ENCODE results near the gene SLCO4A1. TPM values are rescaled to one million over a fixed set of nuclear protein-coding genes. Genes with fewer than 3 reads are reported as not detected.

SLCO4A1 gene
- total and polyA plus RNA-seq, 9 of the 15 experiments (the other 6 are each of a cell fraction or from before 2014, with no cell fraction given) = 1.6 to 21.9 (median 12.8) TPM

GRCh38 chr20:62717933-62718332 is 75.6 kb downstream of the SLCO4A1 start (continued):
- no peak for TF ChIP-seq FOXP4 (CRISPR knock-in tag; IDR thresholded peaks at IDR 0.05; ENCODE audit: borderline replicate concordance)
- no peak for TF ChIP-seq ZNF324 (CRISPR knock-in tag; IDR thresholded peaks at IDR 0.05)
- TF ChIP-seq POLR2H (tag; IDR thresholded peaks at IDR 0.05; ENCODE audit: low read depth) = no peak
- no peak for TF ChIP-seq HES1 (IDR thresholded peaks at IDR 0.05; ENCODE audit: low read depth)
- no peak for TF ChIP-seq ZNF175 (CRISPR knock-in tag; IDR thresholded peaks at IDR 0.05; ENCODE audit: low read depth)
- TF ChIP-seq ZNF140 (CRISPR knock-in tag; IDR thresholded peaks at IDR 0.05) = no peak
- TF ChIP-seq TAF9B (IDR thresholded peaks at IDR 0.05; ENCODE audit: partially characterized antibody) = no peak
- no peak for TF ChIP-seq ZBTB43 (CRISPR knock-in tag; IDR thresholded peaks at IDR 0.05)
- TF ChIP-seq TFAP4 (CRISPR knock-in tag; IDR thresholded peaks at IDR 0.05; ENCODE audit: borderline replicate concordance) = no peak
- no peak for TF ChIP-seq FOXJ2 (tag; IDR thresholded peaks at IDR 0.05)
- no peak for TF ChIP-seq GATAD2A (IDR thresholded peaks at IDR 0.05)
- TF ChIP-seq USF2 (CRISPR knock-in tag; IDR thresholded peaks at IDR 0.05) = peak; percentile 86
- no peak for TF ChIP-seq JUN (IDR thresholded peaks at IDR 0.05; ENCODE audit: borderline replicate concordance, low read depth, low read length)
- no peak for TF ChIP-seq JUN (CRISPR knock-in tag; IDR thresholded peaks at IDR 0.05; ENCODE audit: borderline replicate concordance)
- peak; percentile 47; the same call in 1 of the 2 replicates for TF ChIP-seq L3MBTL2 (IDR thresholded peaks at IDR 0.05)
- no peak for TF ChIP-seq PURB (CRISPR knock-in tag; IDR thresholded peaks at IDR 0.05; ENCODE audit: low read depth)
- no peak for TF ChIP-seq RUNX1 (IDR thresholded peaks at IDR 0.05; ENCODE audit: low read depth)
- TF ChIP-seq SMAD3 (CRISPR knock-in tag; conservative IDR thresholded peaks at IDR 0.05) = no peak
- TF ChIP-seq ZNF143 (CRISPR knock-in tag; IDR thresholded peaks at IDR 0.05) = no peak
- TF ChIP-seq TCF7L2 (IDR thresholded peaks at IDR 0.05; ENCODE audit: low read depth, low read length) = no peak
- no peak for TF ChIP-seq SRSF7 (optimal IDR thresholded peaks at IDR 0.05; ENCODE audit: low read depth, low read length)
- peak; percentile 73; the same call in 1 of the 2 replicates for TF ChIP-seq RAD51 (IDR thresholded peaks at IDR 0.05; ENCODE audit: borderline replicate concordance, low read depth)
- no peak for TF ChIP-seq ELF2 (CRISPR knock-in tag; IDR thresholded peaks at IDR 0.05)

All from K562 (cell line).